K562 (cell line): ENCODE data around the gene S100A9. TPM values are rescaled to one million over a fixed set of nuclear protein-coding genes. Genes with fewer than 3 reads are reported as not detected.

Experiments
- ATAC-seq: fragments of 200-7000 bp; cut with Tn5 transposase; 3 replicates; pipeline ENCODE4 v1.9.1; 2020; ENCODE audit warnings: moderate library complexity
- BruUV-seq: library from RNA; stranded (reverse); fragments of 400-500 nt; replicated peaks from 2 replicates; lab custom pipeline; 2021; lab: Mats Ljungman, UMichigan
- CTCF ChIA-PET: fragments of 300-600 bp; formaldehyde crosslinking; extraction: SDS; loops from one replicate; lab custom pipeline; 2021; ENCODE audit warnings: low intra/inter-chr PET ratio; lab: Yijun Ruan, JAX
- POLR2A ChIA-PET: fragments of 300-600, 350-650 bp; sonication (Branson Sonifier 250); formaldehyde crosslinking; extraction: SDS; loops from one replicate; lab custom pipeline; 2021; ENCODE audit warnings: antibody characterized with exemption, inconsistent platforms; lab: Yijun Ruan, JAX
- DNase-seq, 4 experiments: peaks; one replicate each; pipeline versions ENCODE4 v3.0.0 to v3.0.0-alpha.2; 2011 to 2018; ENCODE audit warnings: low spot score in 3 of 4, mixed read lengths in 3 of 4; ENCODE audit errors: extremely low read depth in 1 of 4
- FAIRE-seq: peaks from 2 replicates; lab custom pipeline; 2011; peaks lifted over from hg19 to GRCh38; lab: Jason Lieb, UNC
- H2AFZ ChIP-seq: 2 replicates; pipeline ENCODE4 v1.6.0; 2011; ENCODE audit warnings: low read depth, low read length, control low read depth, inconsistent platforms
- H3K27ac ChIP-seq: fragments of 200-600 bp; 3 replicates; pipeline ENCODE4 v1.8.0; 2011; ENCODE audit warnings: low read depth, mild to moderate bottlenecking, control low read depth, inconsistent platforms, low read length, moderate library complexity, mixed read lengths; ENCODE audit errors: extremely low read depth
- H3K27me3 ChIP-seq, 2 experiments: fragments of 300-600 bp in 1 of 2; 2 replicates in 1 of 2; 3 replicates in 1 of 2; pipeline versions ENCODE4 v1.6.0 to v1.8.0; 2011; ENCODE audit warnings: inconsistent platforms in 2 of 2, low read length in 2 of 2, mild to moderate bottlenecking in 1 of 2, mixed read lengths in 1 of 2, moderate library complexity in 1 of 2; ENCODE audit not compliant: control insufficient read depth in 2 of 2, insufficient read depth in 2 of 2
- H3K36me3 ChIP-seq: fragments of 300-600 bp; 3 replicates; pipeline ENCODE4 v1.8.0; 2011; ENCODE audit warnings: mild to moderate bottlenecking, low read length, inconsistent platforms; ENCODE audit not compliant: control insufficient read depth, insufficient read depth
- H3K4me1 ChIP-seq, 2 experiments: fragments of 200-600 bp in 1 of 2; replicated peaks in 1 of 2; 2 replicates in 1 of 2; 3 replicates in 1 of 2; pipeline versions ENCODE4 v1.5.1 to v1.8.0; 2011; ENCODE audit warnings: inconsistent platforms in 2 of 2, low read length in 2 of 2, mild to moderate bottlenecking in 1 of 2, mixed read lengths in 1 of 2, moderate library complexity in 1 of 2; ENCODE audit not compliant: control insufficient read depth in 2 of 2, insufficient read depth in 2 of 2
- H3K4me2 ChIP-seq: 2 replicates; pipeline ENCODE4 v1.6.1; 2011; ENCODE audit warnings: low read length, control low read depth, inconsistent platforms, mixed read lengths; ENCODE audit not compliant: insufficient read depth
- H3K4me3 ChIP-seq: fragments of 200-600 bp; sonication (generic), shearing (Covaris generic); 2 replicates; pipeline ENCODE4 v1.5.1; 2016; ENCODE audit warnings: control low read depth, inconsistent platforms
- H3K79me2 ChIP-seq: fragments of 200-600 bp; 3 replicates; pipeline ENCODE4 v1.8.0; 2011; ENCODE audit warnings: low read length, inconsistent platforms; ENCODE audit not compliant: control insufficient read depth, insufficient read depth
- H3K9ac ChIP-seq, 2 experiments: 2 replicates each; pipeline versions ENCODE4 v1.6.0 to v1.6.1; 2011; ENCODE audit warnings: low read depth in 2 of 2, low read length in 2 of 2, control low read depth in 1 of 2, inconsistent platforms in 1 of 2, mild to moderate bottlenecking in 1 of 2, mixed read lengths in 1 of 2; ENCODE audit not compliant: insufficient read depth in 1 of 2
- H3K9me1 ChIP-seq: one replicate; pipeline ENCODE4 v1.6.0; 2011; ENCODE audit warnings: inconsistent platforms, mild to moderate bottlenecking, low read length, moderate library complexity; ENCODE audit not compliant: control insufficient read depth, insufficient read depth
- H3K9me3 ChIP-seq: replicated peaks from 2 replicates; pipeline ENCODE4 v1.5.1; 2011; ENCODE audit warnings: low read depth, low read length, inconsistent platforms; ENCODE audit not compliant: control insufficient read depth, insufficient read depth
- H4K20me1 ChIP-seq: replicated peaks from 2 replicates; pipeline ENCODE4 v1.6.1; 2011; ENCODE audit warnings: low read length, inconsistent platforms, mixed read lengths; ENCODE audit not compliant: control insufficient read depth, insufficient read depth
- ARID2 ChIP-seq: fragments of 450-650 bp; IDR thresholded peaks from 2 replicates; pipeline ENCODE4 v1.6.1; 2017; ENCODE audit warnings: antibody characterized with exemption, mild to moderate bottlenecking
- BRD4 ChIP-seq: fragments of 200-600 bp; sonication (generic); IDR thresholded peaks from 2 replicates; pipeline ENCODE4 v1.6.1; 2017; ENCODE audit warnings: inconsistent platforms
- GMEB1 ChIP-seq: fragments of 250-450 bp; sonication (Bioruptor Pico); IDR thresholded peaks from 2 replicates; pipeline ENCODE4 v1.4.0; 2020; ENCODE audit warnings: mild to moderate bottlenecking
- NFATC3 ChIP-seq: fragments of 450-650 bp; IDR thresholded peaks from 2 replicates; pipeline ENCODE4 v1.6.1; 2017; ENCODE audit warnings: mild to moderate bottlenecking
- PHF21A ChIP-seq: fragments of 450-650 bp; IDR thresholded peaks from 2 replicates; pipeline ENCODE4 v1.6.1; 2017; ENCODE audit warnings: low read depth, borderline replicate concordance
- TEAD2 ChIP-seq: fragments of 450-650 bp; IDR thresholded peaks from 2 replicates; pipeline ENCODE4 v1.6.1; 2016; ENCODE audit warnings: missing genetic modification characterization, control low read depth, missing compliant biosample characterization
- ZKSCAN1 ChIP-seq: fragments of 150-350 bp; IDR thresholded peaks from 2 replicates; pipeline ENCODE4 v1.6.1; 2016; ENCODE audit warnings: low read depth, low read length
- ZNF561 ChIP-seq: fragments of 450-650 bp; formaldehyde crosslinking; conservative IDR thresholded peaks from 2 replicates; pipeline ENCODE4 v1.4.0; 2020; ENCODE audit warnings: mild to moderate bottlenecking, moderate library complexity
- ZNF707 ChIP-seq: fragments of 250-450 bp; sonication (Bioruptor Pico); conservative IDR thresholded peaks from 2 replicates; pipeline ENCODE4 v1.8.0; 2022; ENCODE audit warnings: inconsistent platforms, mild to moderate bottlenecking, moderate library complexity
- ZNF740 ChIP-seq, 3 experiments: fragments of 200-800 bp in 1 of 3; sonication (Bioruptor generic) in 1 of 3; sonication (generic) in 1 of 3; formaldehyde crosslinking in 1 of 3; IDR thresholded peaks; 2 replicates each; pipeline versions ENCODE4 v1.6.1 to v1.8.0; 2016 to 2022; ENCODE audit warnings: mild to moderate bottlenecking in 2 of 3, missing compliant biosample characterization in 2 of 3, missing genetic modification characterization in 2 of 3, missing genetic modification reagents in 1 of 3
- in situ Hi-C: fragments of 300-500 bp; cut with MboI; formaldehyde crosslinking; loops from 4 replicates; pipeline ENCODE4 v1.15.0; 2018; ENCODE audit warnings: inconsistent platforms, mixed read lengths
- intact Hi-C: fragments of 100-400 bp; cut with micrococcal nuclease; formaldehyde crosslinking; loops from 2 replicates; pipeline ENCODE4 v1.14.2; 2022
- polyA plus RNA-seq, 8 experiments: library from polyadenylated mRNA; depleted of rRNA in 4 of 8; stranded (reverse) in 5 of 8; unstranded in 3 of 8; fragments of >200 nt; fragmentation: Nextera tagmentation in 2 of 8; fragmentation: Illumina TruSeq in 1 of 8; extraction: Ambion mirVana in 2 of 8; extraction: Trizol in 1 of 8; gene quantifications; 2 replicates each; pipeline versions ENCODE4 v1.2.1 to v1.2.3, GENCODE V29; 2011 to 2014; ENCODE audit warnings: inconsistent platforms in 1 of 8, missing spikeins in 1 of 8
- total RNA-seq, 7 experiments: library from RNA; depleted of rRNA in 6 of 7; stranded (reverse); fragments of >200 nt in 6 of 7; fragmentation: Illumina TruSeq in 2 of 7; extraction: Trizol in 2 of 7; gene quantifications; 2 replicates each; pipeline versions ENCODE4 v1.2.1 to v1.2.3, GENCODE V29; 2011 to 2021; ENCODE audit warnings: low replicate concordance in 1 of 7

S100A9 gene
- total and polyA plus RNA-seq, 9 of the 15 experiments (the other 6 are each of a cell fraction or from before 2014, with no cell fraction given) = 0.80 TPM; not detected in 8

DNA sequence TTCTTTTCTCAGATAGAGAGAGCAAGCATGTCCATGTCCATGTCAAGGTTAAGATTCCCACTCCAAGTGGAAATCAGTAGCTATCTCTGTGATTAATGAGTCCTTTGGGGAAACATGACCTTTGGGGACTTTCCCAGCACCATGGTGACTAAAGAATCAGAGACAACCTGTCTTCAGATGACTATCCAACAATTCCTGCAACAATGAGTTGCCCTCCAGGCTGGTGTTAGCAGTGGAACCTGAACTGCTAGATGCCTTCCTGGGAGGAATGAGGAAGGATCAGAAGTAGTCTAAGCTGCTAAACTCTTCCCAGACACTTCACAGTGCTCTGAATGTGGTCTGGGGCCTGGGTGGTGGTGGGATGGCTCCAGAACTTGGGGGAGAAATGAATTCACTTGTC, 6.5 kb downstream of the S100A9 start:
- Histone ChIP-seq H3K9ac (no peak overlapping the region), H3K9me1 (no peaks in the 10 kb centered on the region), H3K36me3 (no peaks in the 10 kb centered on the region), H3K27me3 (peaks cover 3 to 43% of the 10 kb centered on the region in 2 experiments; a peak in 3 of 5 replicates), H2AFZ (no peak overlapping the region), H4K20me1 (no peaks in the 10 kb centered on the region), H3K27ac (no peak overlapping the region), H3K4me1 (peaks cover 0 to 5% of the 10 kb centered on the region in 2 experiments; a peak in 1 of 5 replicates), H3K4me2 (no peak overlapping the region), H3K9me3 (no peaks in the 10 kb centered on the region), H3K4me3 (no peak overlapping the region), H3K79me2 (no peaks in the 10 kb centered on the region)
- ATAC-seq = no peak
- intact Hi-C loops = no loop called here
- ChIA-PET POLR2A (interaction anchor here (0.8 kb wide), 1 partner anchor 36 kb away, joined by 4 read pairs; no protein-coding TSS in a partner anchor), CTCF (interaction anchor here (0.6 kb wide), 1 partner anchor 126 kb away, joined by 7 read pairs; no protein-coding TSS in a partner anchor)
- no TSS peak for BruUV-seq
- DNase-seq = no peak
- in situ Hi-C loops = no loop called here
- no peak for TF ChIP-seq NFATC3
- no peak for TF ChIP-seq ZNF561 (CRISPR knock-in tag)
- TF ChIP-seq BRD4 = no peak
- no peak for TF ChIP-seq ZNF740 (CRISPR knock-in tag; IDR thresholded peaks at IDR 0.05)
- TF ChIP-seq ZNF740 (tag; IDR thresholded peaks at IDR 0.05) = no peak
- TF ChIP-seq GMEB1 = no peak
- TF ChIP-seq ZNF707 (CRISPR knock-in tag) = no peak
- TF ChIP-seq TEAD2 (tag) = no peak
- TF ChIP-seq ARID2 = no peak
- no peak for TF ChIP-seq ZKSCAN1
- no peak for TF ChIP-seq PHF21A
- no peak for FAIRE-seq
